ENCODE measurements around the gene ACCSL.

Gene ACCSL

GRCh38 chr11:44057340-44057739 is 9.6 kb downstream of the ACCSL start:
- no peak for TF ChIP-seq GATA2 (IDR thresholded peaks at IDR 0.05; ENCODE audit: low read depth, low read length)
- TF ChIP-seq GATA3 (IDR thresholded peaks at IDR 0.05; ENCODE audit: low read depth, low read length): no peak

- no peak for TF ChIP-seq GATA3 (IDR thresholded peaks at IDR 0.05; ENCODE audit: low read depth, low read length)
- no peak for TF ChIP-seq GATA2 (IDR thresholded peaks at IDR 0.05; ENCODE audit: low read depth, low read length)
Measured at GRCh38 chr11:44058275-44058674, 10.5 kb downstream of the ACCSL start.

DNA sequence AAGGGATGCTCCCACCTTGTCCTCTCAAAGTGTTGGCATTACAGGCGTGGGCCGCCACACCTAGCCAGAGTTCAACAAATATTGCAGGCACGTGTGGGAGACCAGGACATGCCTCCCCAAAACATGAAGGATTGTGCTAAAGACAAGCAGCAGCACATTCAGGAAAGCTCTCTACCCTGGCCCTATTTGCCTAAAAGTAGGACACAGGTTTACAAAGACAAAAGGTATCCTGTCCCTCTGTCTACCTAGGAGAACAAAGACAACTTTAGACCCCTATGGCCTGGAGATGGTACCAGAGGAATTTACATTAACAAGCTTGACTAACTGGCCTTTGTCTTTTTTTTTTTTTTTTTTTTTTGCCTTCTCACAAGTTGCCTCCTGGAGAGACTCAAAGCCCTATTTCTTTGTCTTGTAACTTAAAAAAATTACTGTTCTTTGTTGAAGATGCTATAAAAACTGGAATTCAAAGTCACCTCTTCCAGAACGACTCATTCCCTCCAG is 17.4 kb downstream of the ACCSL start:
- TF ChIP-seq GATA3 (IDR thresholded peaks at IDR 0.05; ENCODE audit: low read depth, low read length): no peak
- TF ChIP-seq GATA2 (IDR thresholded peaks at IDR 0.05; ENCODE audit: low read depth, low read length): no peak

GRCh38 chr11:44065841-44066731 is 18.3 kb downstream of the ACCSL start, which contains the start of gene ACCS:
Gene ACCS (plus strand): TSS chr11:44066270. CDS start chr11:44067628, 1,358 bp downstream.
- TF ChIP-seq GATA2 (IDR thresholded peaks at IDR 0.05; ENCODE audit: low read depth, low read length) (no peak), GATA3 (IDR thresholded peaks at IDR 0.05; ENCODE audit: low read depth, low read length) (no peak)

DNA sequence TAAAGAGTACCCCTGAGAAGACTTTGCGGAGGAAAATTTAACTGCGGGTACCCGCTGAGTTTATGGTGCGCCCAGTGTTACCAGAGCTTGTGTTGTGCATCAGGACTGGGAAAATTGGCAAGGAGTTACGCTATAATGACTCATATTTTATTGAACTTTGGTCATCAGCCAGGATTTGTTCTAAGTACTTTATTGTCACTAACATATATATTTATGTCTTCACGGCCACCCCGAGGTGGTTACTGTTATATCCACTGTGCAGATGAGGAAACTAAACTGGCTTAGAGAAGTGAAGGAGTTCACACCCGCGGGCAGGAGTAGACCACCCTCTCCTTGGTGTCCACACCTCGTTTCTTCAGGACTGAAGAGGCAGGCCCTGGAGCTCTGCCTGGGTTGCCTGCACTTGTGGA is 19.0 kb downstream of the ACCSL start:
- TF ChIP-seq GATA2 (IDR thresholded peaks at IDR 0.05; ENCODE audit: low read depth, low read length) (no peak), GATA3 (IDR thresholded peaks at IDR 0.05; ENCODE audit: low read depth, low read length) (no peak)

GRCh38 chr11:44067266-44067665 is 19.5 kb downstream of the ACCSL start:
- no peak for TF ChIP-seq GATA2 (IDR thresholded peaks at IDR 0.05; ENCODE audit: low read depth, low read length)
- TF ChIP-seq GATA3 (IDR thresholded peaks at IDR 0.05; ENCODE audit: low read depth, low read length): no peak

- TF ChIP-seq GATA2 (IDR thresholded peaks at IDR 0.05; ENCODE audit: low read depth, low read length) (no peak), GATA3 (IDR thresholded peaks at IDR 0.05; ENCODE audit: low read depth, low read length) (no peak)
Measured at GRCh38 chr11:44068180-44068579, 20.4 kb downstream of the ACCSL start.

- no peak for TF ChIP-seq GATA3 (IDR thresholded peaks at IDR 0.05; ENCODE audit: low read depth, low read length)
- TF ChIP-seq GATA2 (IDR thresholded peaks at IDR 0.05; ENCODE audit: low read depth, low read length): no peak
Measured at GRCh38 chr11:44071157-44071556, 23.4 kb downstream of the ACCSL start.

GRCh38 chr11:44072757-44073658 is 25.2 kb downstream of the ACCSL start:
- TF ChIP-seq GATA2 (IDR thresholded peaks at IDR 0.05; ENCODE audit: low read depth, low read length) (no peak), GATA3 (IDR thresholded peaks at IDR 0.05; ENCODE audit: low read depth, low read length) (no peak)

DNA sequence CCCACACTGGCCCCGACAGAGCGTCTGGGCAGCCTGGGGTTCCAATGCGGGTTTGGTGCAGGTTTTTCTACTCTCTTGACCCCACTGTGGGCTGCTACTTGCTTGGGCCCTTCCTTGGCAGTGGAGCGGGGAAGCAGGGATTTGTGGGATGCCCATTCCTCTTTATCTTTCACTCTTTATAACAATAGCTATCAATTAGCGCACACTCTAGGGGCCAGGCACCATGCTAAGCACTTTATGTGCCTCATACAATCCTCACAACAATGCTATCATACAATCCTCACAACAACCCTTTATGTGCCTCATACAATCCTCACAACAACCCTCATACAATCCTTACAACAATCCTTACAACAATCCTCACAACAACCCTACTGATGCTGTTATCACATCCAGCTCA is 31.0 kb downstream of the ACCSL start:
- no peak for TF ChIP-seq GATA2 (IDR thresholded peaks at IDR 0.05; ENCODE audit: low read depth, low read length)
- no peak for TF ChIP-seq GATA3 (IDR thresholded peaks at IDR 0.05; ENCODE audit: low read depth, low read length)

DNA sequence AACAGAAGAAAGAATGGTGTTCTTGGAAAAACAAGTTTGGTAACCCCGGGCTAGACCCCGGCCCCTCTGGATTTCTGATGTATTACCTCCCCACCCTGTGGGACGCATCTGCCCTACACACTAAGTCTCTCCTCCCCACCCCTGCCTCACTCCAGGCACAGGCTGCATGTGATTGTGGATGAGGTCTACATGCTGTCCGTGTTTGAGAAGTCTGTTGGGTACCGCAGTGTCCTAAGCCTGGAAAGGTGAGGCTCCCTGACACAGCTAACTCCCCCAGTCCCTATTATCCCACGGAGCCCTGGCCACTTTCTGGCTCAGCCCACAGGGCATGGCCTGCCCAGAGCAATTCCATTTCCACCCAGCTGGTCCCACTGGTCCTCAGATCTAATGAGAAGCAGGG is 31.6 kb downstream of the ACCSL start:
- TF ChIP-seq GATA3 (IDR thresholded peaks at IDR 0.05; ENCODE audit: low read depth, low read length) (no peak), GATA2 (IDR thresholded peaks at IDR 0.05; ENCODE audit: low read depth, low read length) (no peak)

DNA sequence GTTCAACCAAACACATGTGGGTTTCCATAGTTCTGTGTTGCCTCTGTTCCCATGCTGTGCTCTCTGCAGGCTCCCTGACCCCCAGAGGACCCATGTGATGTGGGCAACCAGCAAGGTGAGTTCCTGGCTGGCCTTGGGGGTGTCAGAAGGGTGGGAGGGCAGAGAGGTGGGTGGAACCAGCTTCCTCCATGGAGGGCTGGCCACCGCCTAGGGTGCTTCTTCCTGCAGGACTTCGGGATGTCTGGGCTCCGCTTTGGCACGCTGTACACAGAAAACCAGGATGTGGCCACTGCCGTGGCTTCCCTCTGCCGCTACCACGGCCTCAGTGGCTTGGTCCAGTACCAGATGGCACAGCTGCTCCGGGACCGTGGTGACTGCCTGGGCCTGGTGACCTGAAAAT is 33.2 kb downstream of the ACCSL start:
- TF ChIP-seq GATA2 (IDR thresholded peaks at IDR 0.05; ENCODE audit: low read depth, low read length) (no peak), GATA3 (IDR thresholded peaks at IDR 0.05; ENCODE audit: low read depth, low read length) (no peak)

- no peak for TF ChIP-seq GATA2 (IDR thresholded peaks at IDR 0.05; ENCODE audit: low read depth, low read length)
- TF ChIP-seq GATA3 (IDR thresholded peaks at IDR 0.05; ENCODE audit: low read depth, low read length): no peak
Measured at GRCh38 chr11:44082645-44083044, 34.9 kb downstream of the ACCSL start.

GRCh38 chr11:44083433-44083832 is 35.7 kb downstream of the ACCSL start:
- TF ChIP-seq GATA3 (IDR thresholded peaks at IDR 0.05; ENCODE audit: low read depth, low read length) (no peak), GATA2 (IDR thresholded peaks at IDR 0.05; ENCODE audit: low read depth, low read length) (no peak)
